Lower leg skin (tissue), 4 donors: ENCODE data around the gene SLC9A3. TPM values are rescaled to one million over a fixed set of nuclear protein-coding genes. Genes with fewer than 3 reads are reported as not detected.

Source experiments
- DNase-seq, 2 donors: peaks; one replicate each; pipeline ENCODE4 v3.0.0-alpha.2; 2019; ENCODE audit warnings: low spot score in 2 of 2
- H3K4me3 ChIP-seq: fragments of 200-600 bp; sonication (generic); 2 replicates; pipeline ENCODE4 v1.5.1; 2017; ENCODE audit warnings: mild to moderate bottlenecking, low read depth; ENCODE audit not compliant: poor library complexity, severe bottlenecking
- POLR2A ChIP-seq, 2 donors: fragments of 450-650 bp; IDR thresholded peaks; one replicate each; pipeline ENCODE4 v1.6.1; 2016 to 2017; ENCODE audit warnings: antibody characterized with exemption in 2 of 2, mild to moderate bottlenecking in 1 of 2, moderate library complexity in 1 of 2
- WGBS, 2 donors: methylation state at CpG; one replicate each; pipeline ENCODE4 v1.1.5; 2018; 5-methylcytosine and 5-hydroxymethylcytosine counted together
- intact Hi-C: fragments of 100-400 bp; cut with DNase I; formaldehyde crosslinking; loops from one replicate; pipeline ENCODE4 v1.15.0; 2023; ENCODE audit warnings: low total_unique reads
- total RNA-seq, 4 donors: library from RNA; depleted of rRNA; stranded (reverse); fragments of >200 nt; gene quantifications; one replicate each; pipeline ENCODE4 v1.1.0, GENCODE V29; 2016
- TF ChIP-seq, protein P1 (sequence below), 3 donors: fragments of 450-650 bp; IDR thresholded peaks; one replicate each; pipeline ENCODE4 v1.5.1; 2016; ENCODE audit warnings: antibody characterized with exemption in 3 of 3, mild to moderate bottlenecking in 3 of 3, moderate library complexity in 2 of 3

The SLC9A3 gene
- total RNA-seq, 4 donors from 2014 or later: 4.8 to 7.1 (median 5.8) TPM

DNA sequence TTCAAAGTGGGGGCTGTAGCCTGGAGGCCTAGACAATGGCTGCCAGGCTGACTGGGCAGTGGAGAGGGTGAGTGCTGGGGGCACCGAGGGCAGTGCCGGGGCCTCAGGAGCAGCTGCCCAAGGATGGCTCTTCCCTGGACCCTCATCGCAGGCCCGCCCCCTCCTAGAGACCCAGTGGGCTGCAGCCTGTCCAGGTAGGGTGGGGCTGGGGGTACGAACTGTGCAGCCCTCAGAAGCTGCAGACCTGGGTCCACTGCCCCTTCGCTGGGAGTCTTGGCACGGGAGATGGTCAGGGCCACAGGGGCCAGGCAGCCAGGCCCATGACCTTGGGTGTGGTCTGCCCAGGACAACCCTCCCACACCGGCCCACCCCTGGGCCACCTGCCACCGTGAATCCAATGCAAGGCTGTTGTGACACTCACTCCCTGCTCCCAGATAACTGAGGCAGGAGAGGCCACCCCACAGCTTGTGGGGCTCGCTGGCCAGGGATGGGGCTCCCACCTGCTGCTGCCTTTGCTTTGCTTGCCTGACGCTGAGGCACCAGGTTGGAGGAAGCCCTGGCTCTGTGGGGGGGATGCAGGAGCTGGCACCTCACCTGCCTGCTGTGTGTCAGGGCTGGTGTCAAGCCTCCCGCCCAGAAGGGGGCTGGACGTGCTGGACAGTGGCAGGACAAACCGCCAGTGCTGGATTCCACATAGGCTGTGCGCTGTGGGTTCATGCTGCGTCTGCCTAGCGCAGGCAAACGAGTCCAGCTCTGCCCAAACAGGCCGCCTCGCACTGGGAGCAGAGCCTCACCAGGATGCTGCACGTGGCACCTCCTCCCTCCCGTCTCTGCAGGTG is 23.1 kb upstream of the SLC9A3 start:
- WGBS, 2 donors: 47 to 61% methylated on average over 9 to 22 of the region's 22 CpGs
- DNase-seq: no peak
- intact Hi-C loops: no loop called here
- no peak for TF ChIP-seq POLR2A (IDR thresholded peaks at IDR 0.05)
- TF ChIP-seq, protein P1, sequence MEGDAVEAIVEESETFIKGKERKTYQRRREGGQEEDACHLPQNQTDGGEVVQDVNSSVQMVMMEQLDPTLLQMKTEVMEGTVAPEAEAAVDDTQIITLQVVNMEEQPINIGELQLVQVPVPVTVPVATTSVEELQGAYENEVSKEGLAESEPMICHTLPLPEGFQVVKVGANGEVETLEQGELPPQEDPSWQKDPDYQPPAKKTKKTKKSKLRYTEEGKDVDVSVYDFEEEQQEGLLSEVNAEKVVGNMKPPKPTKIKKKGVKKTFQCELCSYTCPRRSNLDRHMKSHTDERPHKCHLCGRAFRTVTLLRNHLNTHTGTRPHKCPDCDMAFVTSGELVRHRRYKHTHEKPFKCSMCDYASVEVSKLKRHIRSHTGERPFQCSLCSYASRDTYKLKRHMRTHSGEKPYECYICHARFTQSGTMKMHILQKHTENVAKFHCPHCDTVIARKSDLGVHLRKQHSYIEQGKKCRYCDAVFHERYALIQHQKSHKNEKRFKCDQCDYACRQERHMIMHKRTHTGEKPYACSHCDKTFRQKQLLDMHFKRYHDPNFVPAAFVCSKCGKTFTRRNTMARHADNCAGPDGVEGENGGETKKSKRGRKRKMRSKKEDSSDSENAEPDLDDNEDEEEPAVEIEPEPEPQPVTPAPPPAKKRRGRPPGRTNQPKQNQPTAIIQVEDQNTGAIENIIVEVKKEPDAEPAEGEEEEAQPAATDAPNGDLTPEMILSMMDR (IDR thresholded peaks at IDR 0.05): no peak
- H3K4me3 ChIP-seq: no peak overlapping the region

GRCh38 chr5:546376-546908 is 22.2 kb upstream of the SLC9A3 start:
- DNase-seq: no peak
- WGBS, 2 donors: 85 to 87% methylated on average over 13 to 14 of the region's 14 CpGs
- TF ChIP-seq, protein P1 (IDR thresholded peaks at IDR 0.05): no peak
- intact Hi-C loops: no loop called here
- no peak overlapping the region for H3K4me3 ChIP-seq

DNA sequence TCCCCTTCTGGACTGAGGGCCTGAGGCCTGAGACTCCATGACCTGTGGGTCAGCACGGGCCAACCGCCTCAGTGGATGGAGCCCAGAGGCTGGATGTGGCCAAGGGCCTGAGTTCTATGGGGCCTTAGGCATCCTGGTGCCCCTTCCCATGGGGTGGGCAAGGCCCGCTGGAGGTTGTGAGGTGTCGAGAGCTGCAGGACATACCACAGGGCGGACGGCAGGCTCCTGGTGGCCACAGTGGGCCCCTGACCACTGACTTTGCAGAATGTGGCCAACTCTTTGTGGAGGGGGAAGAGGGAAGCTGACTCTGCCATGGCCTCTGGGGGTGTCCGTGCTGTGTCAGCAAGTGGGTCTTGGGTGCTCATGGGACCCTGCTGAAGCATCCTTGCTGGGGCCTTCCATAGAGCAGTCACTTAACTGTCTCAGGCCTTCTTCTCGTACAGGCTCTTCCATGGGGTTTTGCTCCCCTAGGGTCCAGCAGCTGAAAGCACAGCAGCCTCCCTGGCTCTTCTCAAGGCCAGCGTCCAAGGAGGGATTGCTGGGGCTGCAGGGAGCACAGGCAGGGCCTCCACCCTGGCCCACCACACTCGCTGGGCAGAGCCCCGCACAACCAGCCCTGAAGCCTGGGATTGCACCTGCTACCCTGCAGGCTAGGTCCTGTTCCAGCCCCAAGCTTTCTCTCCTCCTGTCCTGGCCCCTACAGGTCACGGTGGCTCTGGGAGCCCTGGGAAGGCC is 21.6 kb upstream of the SLC9A3 start:
- 93 to 97% methylated on average over 10 to 11 of the region's 12 CpGs for WGBS, 2 donors
- DNase-seq: no peak
- intact Hi-C loops: no loop called here

GRCh38 chr5:544675-545355 is 20.6 kb upstream of the SLC9A3 start:
- H3K4me3 ChIP-seq: no peak overlapping the region
- 93 to 94% methylated on average over 9 of the region's 9 CpGs for WGBS, 2 donors
- intact Hi-C loops: no loop called here
- no peak for DNase-seq
- no peak for TF ChIP-seq POLR2A (IDR thresholded peaks at IDR 0.05)
- TF ChIP-seq, protein P1 (IDR thresholded peaks at IDR 0.05): no peak

More for the DNA sequence above, 21.6 kb upstream of the SLC9A3 start:
- H3K4me3 ChIP-seq: no peak overlapping the region
- TF ChIP-seq POLR2A (IDR thresholded peaks at IDR 0.05): no peak
- TF ChIP-seq, protein P1 (IDR thresholded peaks at IDR 0.05): no peak

DNA sequence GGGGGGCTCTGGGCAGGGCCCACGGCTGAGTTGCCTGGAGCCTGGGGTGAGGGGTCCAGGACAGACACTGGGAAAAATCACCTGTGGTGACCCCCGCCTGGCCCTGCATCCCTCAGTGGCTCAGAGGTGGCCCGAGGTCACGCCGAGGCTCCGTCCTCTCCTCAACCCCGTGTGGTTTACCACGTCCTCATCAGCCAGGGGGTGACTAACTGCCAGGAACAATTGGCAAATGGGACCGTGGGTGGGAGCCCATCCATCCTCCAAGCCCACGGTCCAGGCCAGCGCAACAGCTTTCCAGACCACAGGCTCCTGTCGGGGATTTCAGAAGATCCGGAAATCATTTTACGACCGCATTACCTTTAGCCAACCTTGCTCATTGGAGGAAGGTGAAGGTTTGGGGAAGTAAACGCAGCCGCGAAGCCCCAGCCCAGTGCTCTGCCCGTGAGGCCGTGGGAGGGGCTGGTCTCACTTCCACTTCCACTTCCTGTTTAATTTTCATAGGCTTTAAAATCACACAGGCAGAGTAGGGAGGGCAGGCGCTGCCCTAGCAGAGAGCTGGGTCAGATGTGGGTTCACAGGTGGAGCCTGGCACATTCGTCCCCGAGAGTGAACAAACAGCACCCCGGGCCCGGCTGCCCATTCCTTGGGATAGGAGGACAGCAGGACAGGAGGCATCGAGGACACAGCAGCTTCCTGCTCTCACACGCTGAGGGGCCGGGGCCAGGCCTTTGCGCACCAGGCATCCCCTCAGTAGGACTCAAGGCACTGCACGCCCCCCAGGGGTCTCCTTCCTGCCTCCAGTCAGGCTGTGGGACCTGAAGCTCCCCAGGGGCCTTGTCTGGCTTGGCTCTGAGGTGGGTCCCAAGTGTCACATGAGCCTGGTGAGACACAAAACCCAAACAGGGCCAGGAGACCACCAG is 19.8 kb upstream of the SLC9A3 start:
- DNase-seq: peak in 1 of 2 donors; percentile 42
- no peak overlapping the region for H3K4me3 ChIP-seq
- WGBS, 2 donors: 72 to 76% methylated on average over 26 to 28 of the region's 30 CpGs
- TF ChIP-seq POLR2A (IDR thresholded peaks at IDR 0.05): no peak
- TF ChIP-seq, protein P1 (IDR thresholded peaks at IDR 0.05): no peak
- intact Hi-C loops: no loop called here
